ENCODE measurements around the gene COL9A3.

The COL9A3 gene

GRCh38 chr20:62816884-62817873, at the start of gene COL9A3:
TSS of gene COL9A3 (plus strand) at chr20:62817050. CDS start at chr20:62817065, 15 bp downstream.
- no peak for DNase-seq

DNA sequence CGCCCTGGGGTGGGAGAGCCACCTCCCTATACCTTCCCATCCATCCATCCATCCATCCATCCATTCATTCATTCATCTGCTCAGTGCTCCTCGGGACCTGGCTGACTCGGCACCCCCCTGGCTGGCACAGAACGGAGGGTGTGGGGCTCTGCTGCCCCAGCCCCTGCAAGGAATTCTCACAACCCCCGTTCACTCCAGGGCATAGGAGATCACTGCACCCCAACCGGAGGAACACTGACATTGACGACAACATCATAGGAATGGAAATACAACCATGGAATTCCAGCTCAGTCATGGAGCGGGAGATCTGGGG, 48.7 kb upstream of the COL9A3 start:
- no peak for DNase-seq

DNA sequence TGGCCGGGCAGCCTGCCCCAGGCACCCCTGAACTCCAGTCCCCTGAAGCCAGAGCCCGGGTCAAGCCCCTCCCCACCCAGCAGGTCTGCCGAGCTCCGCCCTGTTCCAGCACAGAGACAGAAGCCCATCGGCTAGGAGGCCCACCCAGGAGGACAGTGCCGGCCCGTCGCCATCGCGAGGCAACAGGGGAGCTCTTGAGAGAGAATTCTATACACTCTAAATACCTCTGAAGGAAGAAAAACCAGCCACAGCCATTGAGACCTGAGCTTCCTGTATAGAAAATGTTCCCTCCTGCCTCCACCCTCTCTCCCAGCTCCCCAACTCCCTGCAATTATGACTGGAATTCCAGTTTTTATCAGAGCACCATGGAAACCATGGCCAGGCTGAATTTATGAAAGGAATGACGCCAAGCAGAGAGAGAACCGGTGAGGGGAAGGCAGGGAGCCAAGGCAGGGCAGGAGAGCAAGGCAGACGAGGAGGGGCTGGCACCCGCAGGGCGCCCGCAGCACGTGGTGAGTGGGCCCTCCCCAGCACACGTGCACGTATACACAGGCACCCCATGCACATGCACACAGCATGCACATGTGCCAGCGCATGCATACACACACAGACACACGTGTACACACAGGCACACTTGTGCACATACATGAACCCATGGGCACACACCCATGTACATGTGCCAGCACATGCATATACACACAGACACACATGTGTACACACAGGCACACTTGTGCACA, 48.1 kb upstream of the COL9A3 start:
- DNase-seq, result no peak

DNA sequence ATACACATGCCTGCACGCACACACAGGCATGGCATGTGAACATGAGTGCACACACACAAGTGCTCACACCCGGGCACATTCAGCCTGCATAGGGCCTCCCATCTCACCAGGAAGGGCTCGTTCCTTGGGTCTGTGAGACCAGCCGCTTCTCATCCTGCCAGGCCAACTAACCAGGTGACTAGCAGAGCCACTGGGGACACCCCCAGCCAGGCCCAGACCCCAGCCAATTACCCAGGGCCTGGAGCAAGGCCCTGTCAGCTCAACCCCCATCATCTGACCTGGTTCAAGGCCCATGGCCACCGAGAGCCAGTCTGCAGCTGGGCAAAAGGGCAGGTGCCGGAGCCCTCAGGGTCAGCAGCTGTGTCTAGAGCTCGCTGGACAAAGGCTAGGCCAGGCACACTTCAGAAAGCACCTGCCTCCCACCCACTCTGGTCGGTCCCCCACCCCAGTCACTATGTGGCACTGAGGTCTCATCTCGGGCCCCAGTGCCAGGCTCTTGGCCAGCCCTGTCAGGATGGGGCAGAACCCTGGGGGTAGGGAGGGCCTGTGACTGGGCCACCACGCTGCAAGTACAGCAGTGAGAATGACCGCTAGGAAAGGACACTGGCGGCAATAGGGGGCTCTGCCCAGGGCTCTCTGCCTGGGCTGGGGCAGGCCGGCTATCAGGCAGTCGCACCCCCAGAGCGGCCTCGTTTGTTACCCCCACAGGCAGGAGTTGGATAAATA, 47.3 kb upstream of the COL9A3 start:
- no peak for DNase-seq

GRCh38 chr20:62770111-62770910, 46.5 kb upstream of the COL9A3 start:
- DNase-seq, result no peak

GRCh38 chr20:62770916-62771315, 45.9 kb upstream of the COL9A3 start:
- DNase-seq, result no peak

DNA sequence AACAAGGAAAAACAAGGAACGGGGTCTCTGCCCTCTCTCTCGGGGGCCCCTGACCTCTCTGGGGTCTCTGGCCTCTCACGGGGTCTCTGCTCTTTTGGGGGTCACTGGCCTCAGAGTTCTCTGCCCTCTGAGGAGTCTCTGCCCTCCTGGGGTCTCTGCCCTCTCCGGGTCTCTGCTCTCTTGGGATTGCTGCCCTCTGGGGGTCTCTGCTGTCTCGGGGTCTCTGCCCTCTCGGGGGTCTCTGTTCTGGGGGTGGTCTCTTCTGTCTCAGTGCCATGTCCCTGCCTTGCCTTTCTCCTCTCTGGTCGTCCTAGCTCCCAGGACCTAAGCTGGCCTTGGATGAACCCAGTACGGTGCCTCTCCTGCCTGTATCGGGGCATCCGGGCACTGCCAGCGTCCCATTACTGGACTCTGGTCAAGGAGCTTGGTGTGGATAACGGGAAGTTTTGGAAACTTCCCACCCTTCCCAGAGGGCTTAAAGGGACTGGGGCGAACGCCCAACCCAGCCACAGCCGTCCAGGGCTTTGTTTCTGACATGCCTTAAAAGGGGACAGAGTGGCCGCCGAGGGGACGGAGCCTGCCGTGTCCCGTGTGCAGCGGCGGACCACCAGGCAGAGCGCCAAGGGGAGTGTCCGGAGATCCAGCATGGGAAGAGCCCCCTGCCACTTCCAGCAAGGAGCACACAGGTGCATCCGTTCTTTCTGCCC, 45.3 kb upstream of the COL9A3 start:
- DNase-seq, result no peak

DNA sequence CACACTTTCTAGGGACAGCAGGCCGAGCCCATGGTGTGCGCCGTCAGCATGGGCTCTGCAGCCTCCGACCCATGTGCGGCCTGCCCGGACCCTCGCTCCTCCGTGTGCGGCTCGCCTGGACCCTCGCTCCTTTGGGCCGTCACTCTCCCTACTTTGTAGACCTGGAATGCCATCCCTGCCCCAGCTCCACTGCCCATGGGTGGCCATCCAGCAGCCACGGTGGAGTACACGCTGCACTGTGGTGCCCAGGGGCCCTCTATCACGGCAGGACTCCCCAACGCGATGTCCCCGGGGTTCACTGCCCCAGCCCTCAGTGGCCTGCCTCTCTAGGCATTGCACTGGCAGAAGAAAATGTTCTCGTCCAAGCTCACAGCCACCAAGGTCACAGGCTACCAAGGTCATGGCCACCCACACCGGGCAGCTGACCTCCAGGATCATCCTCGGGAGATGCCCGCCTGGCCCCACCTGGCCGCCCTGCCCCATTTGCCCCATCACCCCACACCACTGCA, 44.7 kb upstream of the COL9A3 start:
- DNase-seq, result no peak

GRCh38 chr20:62772619-62772989, 44.2 kb upstream of the COL9A3 start:
- no peak for DNase-seq

DNA sequence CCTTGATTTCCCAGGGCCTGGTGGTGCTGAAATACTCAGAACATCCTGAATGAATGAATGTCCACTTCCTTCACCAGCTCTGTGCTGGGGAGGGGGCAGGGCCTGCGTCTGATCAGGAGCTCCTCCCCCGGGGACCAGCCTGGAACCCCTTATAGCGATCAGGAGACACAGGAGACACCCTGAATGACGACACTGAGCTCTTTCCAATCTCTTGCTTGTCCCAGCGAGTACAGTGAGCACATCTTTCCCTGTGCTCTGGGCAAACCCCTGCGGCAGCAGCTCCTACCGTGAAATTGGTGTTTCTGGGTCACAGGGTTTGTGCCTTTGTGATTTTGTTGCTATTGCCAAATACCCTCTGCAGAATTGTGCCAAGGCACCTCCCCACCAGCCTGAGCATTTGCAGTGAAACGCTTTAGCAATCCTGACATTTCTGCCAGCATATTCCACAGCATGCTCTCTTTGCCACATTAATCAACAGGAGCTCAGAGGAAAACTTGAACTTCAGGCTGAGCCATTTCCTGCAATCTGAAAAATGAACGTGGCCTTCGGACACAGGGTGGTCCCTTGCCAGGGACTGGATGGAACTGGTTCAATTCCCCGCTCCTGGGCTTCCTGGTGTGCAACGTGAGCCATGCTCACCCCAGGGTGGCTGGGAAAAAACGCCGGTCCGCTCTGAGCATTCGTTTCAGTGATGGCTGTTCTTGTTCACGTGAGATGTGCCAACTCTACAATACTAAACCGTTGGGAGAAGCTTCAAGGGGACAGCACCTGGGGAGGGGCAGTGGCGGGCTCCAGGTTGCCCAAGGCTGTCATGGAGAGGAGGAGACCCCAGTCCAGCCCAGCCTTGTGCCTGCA, 43.6 kb upstream of the COL9A3 start:
- no peak for DNase-seq

GRCh38 chr20:62773845-62774714, 42.8 kb upstream of the COL9A3 start:
- DNase-seq, result no peak

DNA sequence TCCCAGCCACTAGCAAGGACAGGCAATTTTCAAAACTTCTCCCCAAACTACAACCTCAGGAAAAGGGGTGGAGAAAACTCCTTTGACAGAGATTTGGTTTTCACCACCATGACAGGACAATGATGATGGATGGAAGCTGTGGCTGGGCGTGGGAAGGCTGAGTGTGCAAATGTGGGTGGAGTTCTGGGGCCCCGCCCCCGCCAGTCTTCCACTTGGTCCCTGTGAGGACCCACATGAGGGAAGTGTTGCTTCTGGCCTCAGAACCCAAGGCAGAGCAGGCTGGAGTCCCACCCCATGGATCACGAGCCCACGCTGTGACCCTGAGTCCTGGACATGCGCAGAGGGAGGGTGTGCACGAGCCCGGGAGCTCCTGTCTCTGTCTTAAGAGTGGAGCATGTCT, 42.1 kb upstream of the COL9A3 start:
- DNase-seq, result no peak

DNA sequence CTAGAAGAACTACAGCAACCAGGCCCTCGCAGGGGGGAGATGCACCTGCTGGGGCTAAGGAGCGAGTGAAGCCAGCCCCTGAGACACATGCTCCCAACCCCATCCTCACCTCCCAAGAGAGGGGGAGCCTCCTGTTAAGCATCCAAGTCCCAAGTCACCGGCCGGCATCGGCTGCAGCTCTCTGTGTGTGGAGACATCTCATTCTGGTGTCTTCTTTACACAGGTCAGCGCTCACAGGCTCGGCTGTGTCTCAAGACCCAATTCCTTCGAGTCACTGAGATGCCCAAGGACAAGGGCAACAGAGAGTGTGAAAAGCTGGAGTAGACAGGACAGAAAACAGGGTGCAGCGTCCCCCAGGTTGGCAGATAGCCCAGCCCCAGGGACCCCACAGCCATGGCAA, 41.6 kb upstream of the COL9A3 start:
- DNase-seq, result no peak

GRCh38 chr20:62776035-62776691, 40.7 kb upstream of the COL9A3 start:
- no peak for DNase-seq

DNA sequence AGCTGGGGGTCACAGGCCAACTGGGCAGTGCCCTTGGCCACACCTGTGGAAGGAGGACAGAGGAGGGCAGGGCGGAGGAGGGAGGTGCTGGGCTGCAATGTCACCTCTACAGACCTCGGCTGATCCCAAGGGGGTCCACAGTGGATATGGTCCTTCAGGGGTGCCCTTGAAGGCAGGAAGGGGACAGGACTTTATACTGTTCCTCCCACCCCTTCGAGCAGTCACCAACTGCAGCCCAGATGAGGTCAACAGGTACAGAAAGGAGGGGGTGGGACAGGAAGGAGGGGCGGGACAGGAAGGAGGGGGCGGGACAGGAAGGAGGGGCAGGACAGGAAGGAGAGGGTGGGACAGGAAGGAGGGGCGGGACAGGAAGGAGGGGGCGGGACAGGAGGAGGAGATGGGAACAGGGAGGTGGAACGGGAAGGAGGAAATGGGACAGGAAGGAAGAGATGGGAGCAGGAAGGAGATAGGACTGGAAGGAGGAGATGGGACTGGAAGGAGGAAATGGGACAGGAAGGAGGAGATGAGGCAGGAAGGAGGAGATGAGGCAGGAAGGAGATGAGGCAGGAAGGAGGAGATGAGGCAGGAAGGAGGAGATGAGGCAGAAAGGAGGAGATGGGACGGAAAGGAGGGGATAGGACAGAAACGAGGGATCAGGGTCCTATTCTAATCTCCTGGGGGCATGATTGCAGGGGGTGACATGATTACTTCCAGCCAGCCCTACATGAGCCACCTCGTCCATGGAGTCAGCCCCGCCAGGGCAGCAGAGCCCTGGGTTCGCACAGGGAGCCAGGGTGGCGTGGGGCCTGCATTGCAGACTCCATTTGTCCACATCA, 39.9 kb upstream of the COL9A3 start:
- no peak for DNase-seq

DNA sequence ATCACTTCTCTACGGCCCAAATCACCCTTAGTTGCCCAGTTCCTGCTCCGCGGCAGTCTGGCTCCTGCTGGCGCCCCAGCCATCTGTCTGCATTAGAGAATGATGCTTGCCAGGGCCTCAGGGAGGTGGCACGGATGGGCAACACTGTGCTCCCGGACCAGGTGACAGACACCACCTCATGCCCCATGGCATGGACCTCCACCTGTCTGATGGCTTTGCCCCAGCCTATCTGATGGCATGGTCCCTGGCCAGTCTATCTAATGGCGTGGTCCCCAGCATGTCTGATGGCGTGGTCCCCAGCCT, 39.4 kb upstream of the COL9A3 start:
- DNase-seq, result peak; percentile 27 to 63

DNA sequence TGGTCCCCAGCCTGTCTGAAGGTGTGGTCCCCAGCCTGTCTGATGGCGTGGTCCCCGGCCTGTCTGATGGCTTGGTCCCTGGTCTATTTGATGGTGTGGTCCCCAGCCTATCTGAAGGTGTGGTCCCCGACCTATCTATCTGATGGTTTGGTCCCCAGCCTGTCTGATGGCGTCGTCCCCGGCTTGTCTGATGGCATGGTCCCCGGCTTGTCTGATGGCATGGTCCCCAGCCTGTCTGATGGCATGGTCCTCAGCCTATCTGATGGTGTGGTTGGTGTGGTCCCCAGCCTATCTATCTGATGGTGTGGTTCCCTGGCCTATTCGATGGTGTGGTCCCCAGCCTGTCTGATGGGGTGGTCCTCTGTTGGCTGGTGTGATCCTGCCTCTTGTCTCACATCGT, 38.8 kb upstream of the COL9A3 start:
- DNase-seq, result no peak

Data from cerebellar nuclear complex (tissue), 1 donor.